HG03354 (cell line): Measurements from ENCODE around the gene DPY19L3.
"Not testable (repeated sequence)": the region's sequence is repeated elsewhere in the genome, so short reads cannot be mapped to it uniquely, and the experiment has no call there.

Experiments
- ATAC-seq: cut with Tn5 transposase; IDR thresholded peaks from one replicate; pipeline ENCODE4 v1.9.1; 2021; ENCODE audit warnings: mild to moderate bottlenecking; ENCODE audit not compliant: unreplicated experiment, poor library complexity, severe bottlenecking

The DPY19L3 gene

DNA sequence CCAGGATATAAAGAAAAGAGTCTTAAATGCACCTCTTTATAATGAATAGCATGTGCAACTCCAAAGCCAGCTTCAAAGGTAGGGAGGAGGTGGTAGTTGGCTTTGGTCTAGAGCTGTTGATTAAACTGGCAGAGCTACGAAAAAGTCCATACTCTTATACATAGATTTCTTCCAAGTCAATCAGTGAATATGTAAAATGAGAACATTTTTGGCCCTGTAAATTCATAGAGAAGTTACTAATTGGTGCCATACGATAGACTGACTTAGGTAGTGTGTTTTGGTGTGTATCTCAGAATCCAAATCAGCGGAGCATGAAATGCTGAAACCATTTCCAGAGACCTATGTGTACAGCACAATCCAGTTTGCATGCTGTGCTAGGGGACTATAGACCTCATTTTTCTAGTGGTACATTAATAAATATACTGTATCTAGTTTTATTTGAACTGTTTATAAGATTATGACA, 17.1 kb upstream of the DPY19L3 start:
- ATAC-seq = no peak

GRCh38 chr19:32392901-32393300, 12.7 kb upstream of the DPY19L3 start:
- no peak for ATAC-seq

DNA sequence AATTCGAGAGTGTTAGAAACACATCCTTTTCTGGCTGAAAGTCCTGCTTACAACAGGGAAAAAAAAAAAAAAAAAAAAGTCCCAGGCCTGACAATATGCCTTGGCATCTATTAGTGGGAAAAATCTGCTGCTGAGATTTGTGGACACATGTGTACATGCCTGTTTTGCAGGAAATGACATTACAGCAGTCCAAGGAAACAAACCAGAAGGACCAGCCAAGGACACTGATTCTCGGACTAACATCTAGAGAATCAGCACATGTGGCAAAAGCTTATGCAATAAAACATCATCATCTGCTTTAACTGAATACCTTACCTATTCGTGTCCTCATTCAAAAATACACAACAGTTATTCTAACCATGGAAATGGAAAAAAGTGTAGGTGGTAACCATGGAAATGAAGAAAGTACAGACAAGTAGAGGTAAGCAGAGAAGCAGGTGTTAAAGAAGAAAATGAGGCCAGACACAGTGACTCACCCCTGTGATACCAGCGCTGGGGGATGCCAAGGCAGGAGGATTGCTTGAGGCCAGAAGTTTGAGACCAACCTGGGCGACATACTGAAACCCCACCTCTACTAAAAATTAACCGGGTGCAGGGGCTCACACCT, 9.4 kb upstream of the DPY19L3 start:
- no peak for ATAC-seq

- ATAC-seq = no peak
These were observed 7.9 kb upstream of the DPY19L3 start for GRCh38 chr19:32397671-32398101.

- no peak for ATAC-seq
These were observed 3.6 kb upstream of the DPY19L3 start for GRCh38 chr19:32401992-32402391.

GRCh38 chr19:32403291-32403995, 2.1 kb upstream of the DPY19L3 start:
- no peak for ATAC-seq

DNA sequence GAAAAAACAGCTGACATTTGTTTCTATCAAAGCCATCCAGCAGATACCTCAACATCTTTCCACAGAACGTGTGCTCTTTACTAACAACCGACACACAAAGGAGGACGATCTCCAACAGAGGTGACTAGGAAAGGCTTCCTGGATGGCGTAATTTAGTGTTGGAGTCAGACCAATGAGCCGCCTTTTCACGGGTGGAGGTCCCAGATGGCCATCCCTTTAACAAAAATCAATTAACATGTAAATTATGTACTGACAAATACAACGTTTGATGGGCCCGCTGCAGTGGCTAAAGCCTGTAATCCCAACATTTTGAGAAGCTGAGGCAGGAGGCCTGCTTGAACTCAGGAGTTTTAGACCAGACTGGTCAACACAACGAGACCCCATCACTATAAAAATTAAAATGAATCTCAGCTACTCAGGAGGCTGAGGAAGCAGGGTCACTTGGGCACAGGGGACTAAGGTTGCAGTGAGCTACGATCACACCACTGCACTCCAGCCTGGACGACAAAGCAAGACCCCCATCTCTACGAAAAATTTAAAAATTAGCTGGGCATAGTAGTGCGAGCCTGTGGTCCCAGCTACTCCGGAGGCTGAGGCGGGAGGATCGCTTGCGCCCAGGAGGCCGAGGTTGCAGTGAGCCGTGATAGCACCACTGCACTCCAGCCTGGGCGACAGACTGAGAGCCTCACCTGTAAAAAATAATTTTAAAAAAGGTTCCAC, 1.2 kb upstream of the DPY19L3 start:
- ATAC-seq = no peak

DNA sequence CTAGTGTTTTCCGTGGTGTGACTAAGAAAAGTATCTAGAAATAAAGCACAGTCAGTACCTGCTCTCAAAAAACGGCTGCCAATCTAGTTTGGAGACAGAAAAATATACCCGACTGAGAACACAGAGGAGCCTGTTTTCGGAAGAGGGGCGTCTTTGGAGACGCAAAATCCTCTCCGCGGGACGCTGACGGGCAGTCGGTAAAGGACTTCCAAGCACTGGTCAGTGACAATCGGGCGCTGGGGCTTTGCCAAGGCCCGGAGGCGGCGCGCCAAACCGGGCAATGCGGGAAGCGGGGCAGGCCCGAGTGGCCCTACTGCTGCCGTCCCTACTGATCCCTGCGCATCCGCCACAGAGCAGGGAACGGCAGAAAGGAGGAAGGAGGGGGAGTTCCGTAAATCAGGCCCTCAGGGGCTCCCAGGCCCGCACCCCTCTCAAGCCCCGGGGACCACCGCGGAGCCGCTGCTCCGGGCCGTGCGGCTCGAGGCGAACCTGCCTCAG, 588 bp upstream of the DPY19L3 start:
- peak; percentile 9 for ATAC-seq

GRCh38 chr19:32406161-32407003, 812 bp downstream of the DPY19L3 start:
- no peak for ATAC-seq

GRCh38 chr19:32407004-32407992, 1.7 kb downstream of the DPY19L3 start:
- ATAC-seq = no peak

GRCh38 chr19:32415246-32415645, 9.7 kb downstream of the DPY19L3 start:
- no peak for ATAC-seq

- ATAC-seq = no peak
These were observed 10.1 kb downstream of the DPY19L3 start for GRCh38 chr19:32415669-32416068.

DNA sequence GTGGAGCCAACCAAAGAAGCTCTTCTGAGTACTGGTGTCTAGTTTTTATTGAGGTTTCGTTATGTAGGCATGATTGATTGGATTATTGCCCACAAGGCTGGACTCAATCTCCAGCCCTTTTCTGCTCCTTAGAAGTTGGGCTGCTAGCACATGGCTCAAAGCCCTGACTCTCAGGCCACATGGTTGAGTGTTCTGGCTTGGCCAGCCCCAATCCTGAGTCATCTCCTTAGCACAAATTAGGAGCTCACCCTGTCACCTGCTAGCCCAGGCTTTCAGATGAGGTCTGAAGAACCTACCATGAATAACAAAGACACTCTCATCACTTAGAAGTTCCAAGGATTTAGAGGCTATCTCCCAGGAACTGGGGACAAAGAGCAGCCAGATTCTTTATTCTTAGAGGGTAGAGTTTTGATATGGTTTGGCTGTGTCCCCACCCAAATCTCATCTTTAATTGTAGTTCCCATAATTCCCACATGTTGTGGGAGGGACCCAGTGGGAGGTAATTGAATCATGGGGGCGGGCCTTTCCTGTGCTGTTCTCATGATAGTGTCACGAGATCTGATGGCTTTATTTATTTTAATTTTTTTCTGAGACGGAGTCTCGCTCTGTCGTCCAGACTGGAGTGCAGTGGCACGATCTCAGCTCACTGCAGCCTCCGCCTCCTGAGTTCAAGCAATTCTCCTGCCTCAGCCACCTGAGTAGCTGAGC, 11.3 kb downstream of the DPY19L3 start:
- no peak for ATAC-seq

- no peak for ATAC-seq
These were observed 12.6 kb downstream of the DPY19L3 start for GRCh38 chr19:32418155-32418554.

DNA sequence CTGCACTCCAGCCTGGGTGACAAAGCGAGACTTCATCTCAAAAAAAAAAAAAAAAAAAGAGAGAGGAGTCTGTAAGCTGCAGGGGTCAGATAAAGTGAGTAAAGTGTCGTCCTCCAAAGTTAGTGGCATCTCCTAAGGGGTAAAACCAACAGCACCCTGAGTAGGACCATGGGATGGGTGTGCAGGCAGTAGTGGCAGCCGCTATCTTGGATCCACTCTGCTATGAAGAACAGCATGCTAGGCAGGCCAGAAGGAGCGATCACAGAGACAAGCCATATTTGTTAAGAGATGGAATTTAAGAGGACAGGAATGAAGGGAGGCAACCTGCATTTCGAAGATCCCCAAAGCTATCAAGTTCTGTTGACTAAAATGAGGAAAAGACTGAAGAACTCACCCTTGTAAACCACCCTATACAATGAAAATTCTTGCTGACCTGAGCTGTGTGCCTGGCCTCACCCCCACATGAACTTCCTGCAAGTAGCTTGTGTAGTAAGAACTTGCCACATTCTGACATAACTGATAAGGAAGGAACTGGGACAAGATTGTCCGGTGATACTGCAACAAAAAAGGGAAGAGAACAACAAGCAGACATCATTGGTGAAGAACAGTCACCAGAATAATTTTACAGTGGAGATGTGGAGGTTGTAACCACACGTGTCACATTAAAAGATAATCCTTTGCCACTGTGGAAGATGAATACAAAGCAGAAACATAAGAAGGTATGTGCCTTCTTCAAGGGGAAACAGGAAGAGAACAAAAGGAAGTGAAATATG, 16.2 kb downstream of the DPY19L3 start:
- no peak for ATAC-seq

GRCh38 chr19:32422435-32422834, 16.9 kb downstream of the DPY19L3 start:
- no peak for ATAC-seq

GRCh38 chr19:32423944-32424343, 18.4 kb downstream of the DPY19L3 start:
- ATAC-seq = not testable (repeated sequence)
